Activated naive CD4-positive, alpha-beta T cell treated with anti-CD3 and anti-CD28 coated beads, Interleukin-2, amount 10 ng/mL, durations not matched to agents 7 days and 5 days (primary cell): ENCODE results near the gene MYO9A.

Experiments used
- CTCF ChIA-PET: fragments of 350-600 bp; sonication (Branson Sonifier 250); formaldehyde crosslinking; loops from one replicate; lab custom pipeline; 2021; ENCODE audit warnings: antibody characterized with exemption; lab: Charles Lee
- DNase-seq: peaks from one replicate; pipeline ENCODE4 v3.0.0-alpha.2; 2020
- H3K27ac Mint-ChIP-seq: one replicate; pipeline ENCODE4 v1.8.0; 2021; ENCODE audit warnings: mild to moderate bottlenecking, moderate library complexity, mixed read lengths
- H3K27me3 Mint-ChIP-seq: one replicate; pipeline ENCODE4 v1.8.0; 2021; ENCODE audit warnings: mild to moderate bottlenecking, mixed read lengths
- H3K36me3 Mint-ChIP-seq: one replicate; pipeline ENCODE4 v1.8.0; 2021; ENCODE audit warnings: mixed read lengths
- H3K4me1 Mint-ChIP-seq: one replicate; pipeline ENCODE4 v1.8.0; 2021; ENCODE audit warnings: mixed read lengths
- H3K4me3 Mint-ChIP-seq: one replicate; pipeline ENCODE4 v1.8.0; 2021; ENCODE audit warnings: mild to moderate bottlenecking, moderate library complexity, mixed read lengths
- H3K9me3 Mint-ChIP-seq: one replicate; pipeline ENCODE4 v1.8.0; 2021; ENCODE audit warnings: mixed read lengths

Gene MYO9A

DNA sequence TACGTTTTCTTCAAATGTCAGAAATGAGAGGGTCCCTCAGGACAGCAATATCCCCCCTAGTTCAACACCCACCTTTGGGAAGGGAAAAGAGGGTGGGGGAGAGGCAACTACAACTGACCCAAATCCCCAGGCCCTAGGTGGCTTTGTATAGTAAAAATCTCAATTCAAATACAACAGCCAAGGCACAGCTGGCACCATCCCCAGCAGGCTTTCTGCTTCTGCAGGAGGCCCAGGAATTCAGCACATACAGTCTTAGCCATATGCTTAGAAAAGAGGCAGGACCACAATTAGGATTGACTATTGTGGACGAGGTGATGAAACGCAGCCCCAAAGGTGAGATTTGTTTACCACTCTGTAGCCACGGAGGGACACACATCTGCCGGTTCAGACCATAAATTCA is 291.8 kb downstream of the MYO9A start:
- no peaks in the 10 kb centered on the region for H3K27me3 Mint-ChIP-seq
- H3K4me1 Mint-ChIP-seq = no peaks in the 10 kb centered on the region
- peaks cover 24% of the 10 kb centered on the region for H3K36me3 Mint-ChIP-seq
- H3K9me3 Mint-ChIP-seq = peaks cover 21% of the 10 kb centered on the region
- H3K4me3 Mint-ChIP-seq = no peak overlapping the region
- CTCF ChIA-PET = no interaction called here
- no peak overlapping the region for H3K27ac Mint-ChIP-seq
- no peak for DNase-seq

DNA sequence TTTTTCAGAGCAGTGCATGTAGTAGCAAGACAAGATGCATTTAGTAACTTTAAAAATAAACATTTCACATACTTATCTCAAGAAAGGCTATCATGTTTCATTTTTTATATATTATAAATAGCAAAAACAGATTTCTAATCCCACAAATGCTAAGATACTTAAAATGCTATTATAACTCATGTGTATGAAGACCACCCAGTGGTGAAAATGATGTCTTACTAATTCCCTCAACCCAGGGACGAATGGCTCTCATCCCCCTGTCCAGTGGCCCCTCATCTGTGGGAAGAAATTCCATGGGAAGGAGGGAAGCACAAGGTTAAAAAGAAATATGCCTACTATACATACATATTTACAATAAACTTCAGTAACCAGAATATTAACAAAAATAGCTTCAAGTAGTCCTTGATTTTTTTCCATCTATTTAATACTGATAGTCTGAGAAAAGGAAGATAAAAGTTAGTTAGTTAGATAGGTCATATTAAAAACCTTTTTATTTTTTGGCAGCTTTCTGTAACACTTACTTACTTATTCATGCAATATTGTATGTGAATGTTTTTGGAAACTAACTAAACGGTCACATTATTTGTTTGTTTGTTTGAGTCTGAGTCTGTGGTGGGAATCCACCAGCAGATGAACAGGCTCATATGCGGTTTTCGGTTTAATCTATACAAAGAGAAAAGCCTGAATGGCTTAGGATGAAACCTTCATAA is 292.8 kb downstream of the MYO9A start:
- no peak overlapping the region for H3K4me3 Mint-ChIP-seq
- DNase-seq = no peak
- peaks cover 27% of the 10 kb centered on the region for H3K9me3 Mint-ChIP-seq
- H3K36me3 Mint-ChIP-seq = peaks cover 22% of the 10 kb centered on the region
- H3K27me3 Mint-ChIP-seq = no peaks in the 10 kb centered on the region
- CTCF ChIA-PET = no interaction called here
- no peak overlapping the region for H3K27ac Mint-ChIP-seq
- no peaks in the 10 kb centered on the region for H3K4me1 Mint-ChIP-seq

DNA sequence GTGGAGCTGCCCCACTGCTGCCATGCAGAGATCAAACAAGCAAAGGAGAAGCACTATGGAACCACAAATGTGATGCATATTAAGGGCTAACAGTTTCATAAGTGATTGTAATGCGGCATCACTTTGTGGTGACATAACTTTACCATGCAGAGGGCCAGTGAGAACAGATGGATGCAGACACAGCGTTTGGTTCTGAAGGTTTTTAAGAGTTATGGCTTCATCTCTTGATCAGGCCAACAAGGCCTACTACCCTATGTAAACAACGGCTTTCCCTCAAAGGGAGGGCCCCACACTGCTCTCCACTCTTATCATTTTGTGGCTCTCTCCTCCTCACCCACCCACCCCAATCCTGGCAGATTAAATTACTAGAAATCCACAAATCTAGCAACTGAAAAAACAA is 294.1 kb downstream of the MYO9A start:
- CTCF ChIA-PET = no interaction called here
- Mint-ChIP-seq H3K36me3 (peaks cover 20% of the 10 kb centered on the region), H3K9me3 (peaks cover 33% of the 10 kb centered on the region), H3K27me3 (no peaks in the 10 kb centered on the region), H3K4me1 (no peaks in the 10 kb centered on the region), H3K4me3 (no peak overlapping the region), H3K27ac (no peak overlapping the region)
- DNase-seq = no peak

DNA sequence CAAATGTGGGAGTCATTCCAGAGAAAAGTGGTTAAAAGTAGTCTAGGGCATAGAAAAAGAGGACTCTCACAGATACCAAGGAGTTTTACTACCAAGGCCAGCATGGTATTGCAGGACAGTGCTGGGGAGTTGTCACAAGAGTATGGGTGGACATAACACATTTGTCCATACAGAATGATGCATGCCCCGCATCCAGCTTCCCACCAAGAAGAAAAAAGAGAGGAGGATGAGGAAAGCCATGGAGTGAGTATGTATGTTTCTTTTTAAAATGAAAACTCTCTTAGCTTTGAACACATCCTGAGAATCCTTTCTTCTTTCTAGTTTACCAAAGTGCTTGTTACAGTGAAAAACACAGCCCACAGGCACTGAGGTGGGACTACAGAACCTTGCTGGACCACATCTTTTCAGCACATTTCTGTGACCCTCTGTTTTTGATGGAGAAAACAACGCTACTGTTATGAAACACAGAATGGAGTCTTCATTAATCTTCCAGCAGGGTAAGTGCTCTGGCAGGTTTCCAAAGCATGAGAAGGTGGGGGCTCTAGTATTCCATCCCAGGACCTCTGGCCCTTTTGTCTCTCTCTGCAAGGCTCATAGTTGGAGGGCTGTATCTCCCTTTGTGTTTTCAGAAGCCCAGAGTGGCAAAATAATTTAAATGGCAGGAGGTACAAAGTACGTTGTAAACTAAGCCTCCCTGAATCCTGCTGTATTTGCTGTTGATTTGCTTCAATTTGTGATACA is 294.9 kb downstream of the MYO9A start:
- Mint-ChIP-seq H3K4me1 (no peaks in the 10 kb centered on the region), H3K27ac (no peak overlapping the region), H3K4me3 (no peak overlapping the region), H3K36me3 (peaks cover 18% of the 10 kb centered on the region), H3K27me3 (no peaks in the 10 kb centered on the region), H3K9me3 (peaks cover 35% of the 10 kb centered on the region)
- DNase-seq = no peak
- CTCF ChIA-PET = no interaction called here

DNA sequence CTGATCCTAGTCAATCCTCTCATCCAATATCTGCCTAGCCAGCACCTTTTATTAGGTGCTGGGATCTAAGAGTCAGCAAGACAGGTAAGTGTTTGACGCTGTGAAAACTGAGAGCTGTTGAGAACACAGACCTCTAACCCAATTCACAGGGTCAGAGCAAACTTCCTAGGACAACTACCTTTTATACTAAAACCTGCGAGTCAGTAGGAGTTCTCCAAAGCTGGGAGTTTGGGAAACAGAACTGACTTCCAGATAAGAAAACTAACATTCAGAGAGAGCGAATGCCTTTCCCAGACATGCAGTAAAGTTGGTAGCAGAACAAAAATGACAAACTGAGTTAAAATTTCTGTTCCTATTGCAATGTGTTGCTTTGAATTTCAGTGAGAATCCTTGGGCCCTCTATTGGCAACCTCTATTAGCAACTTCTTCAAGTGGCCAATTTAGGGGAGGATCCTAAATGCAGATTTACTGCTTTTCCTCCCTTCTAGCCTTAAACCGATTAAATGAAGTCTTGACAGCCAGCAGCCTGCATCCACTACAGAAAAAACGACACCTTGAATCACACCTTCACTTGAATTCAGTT is 296.3 kb downstream of the MYO9A start:
- H3K9me3 Mint-ChIP-seq = peaks cover 35% of the 10 kb centered on the region
- H3K27ac Mint-ChIP-seq = no peak overlapping the region
- CTCF ChIA-PET = no interaction called here
- no peak overlapping the region for H3K4me3 Mint-ChIP-seq
- H3K4me1 Mint-ChIP-seq = no peaks in the 10 kb centered on the region
- DNase-seq = no peak
- no peaks in the 10 kb centered on the region for H3K27me3 Mint-ChIP-seq
- peaks cover 7% of the 10 kb centered on the region for H3K36me3 Mint-ChIP-seq

DNA sequence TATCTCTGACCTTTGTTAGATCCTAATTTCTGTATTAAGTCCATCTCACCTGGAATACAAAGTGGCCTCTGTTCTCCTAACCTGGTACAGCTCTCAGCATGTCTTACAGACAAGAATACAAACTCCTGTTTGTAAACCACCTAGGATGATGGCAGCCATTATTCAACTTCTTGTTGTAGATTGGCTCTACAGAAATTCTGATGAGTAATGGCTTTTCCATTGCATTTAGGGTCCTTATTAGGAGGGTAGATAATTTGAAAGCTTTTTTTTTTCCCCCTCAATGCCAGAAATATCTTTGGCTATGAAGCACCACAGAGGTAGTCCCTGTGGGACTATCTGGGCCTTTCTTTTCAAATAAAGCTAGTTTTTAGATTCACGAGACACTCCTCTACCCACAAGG is 297.8 kb downstream of the MYO9A start:
- no peak for DNase-seq
- no peak overlapping the region for H3K27ac Mint-ChIP-seq
- no peak overlapping the region for H3K4me3 Mint-ChIP-seq
- peaks cover 2% of the 10 kb centered on the region for H3K36me3 Mint-ChIP-seq
- CTCF ChIA-PET = no interaction called here
- H3K27me3 Mint-ChIP-seq = no peaks in the 10 kb centered on the region
- H3K4me1 Mint-ChIP-seq = no peaks in the 10 kb centered on the region
- H3K9me3 Mint-ChIP-seq = peaks cover 35% of the 10 kb centered on the region

DNA sequence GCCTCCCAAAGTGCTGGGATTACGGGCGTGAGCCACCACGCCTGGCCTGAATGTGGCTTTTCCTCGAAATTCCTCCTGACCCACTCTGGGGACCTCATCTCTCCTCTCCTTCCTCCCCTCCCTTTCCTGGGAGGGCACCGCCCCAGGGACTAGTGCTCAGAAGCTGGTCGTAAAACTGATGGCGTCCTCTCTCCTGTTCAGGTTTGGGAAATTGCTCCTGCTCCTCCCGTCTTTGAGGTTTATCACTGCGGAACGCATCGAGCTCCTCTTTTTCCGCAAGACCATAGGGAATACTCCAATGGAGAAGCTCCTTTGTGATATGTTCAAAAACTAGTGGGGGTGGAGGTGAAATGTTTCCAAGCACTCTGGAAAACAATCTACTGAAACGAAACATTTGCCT is 300.6 kb downstream of the MYO9A start:
- Mint-ChIP-seq H3K4me3 (no peak overlapping the region), H3K9me3 (peaks cover 25% of the 10 kb centered on the region), H3K27me3 (peaks cover under 1% of the 10 kb centered on the region), H3K4me1 (no peaks in the 10 kb centered on the region), H3K36me3 (no peaks in the 10 kb centered on the region), H3K27ac (no peak overlapping the region)
- DNase-seq = no peak
- CTCF ChIA-PET = no interaction called here

DNA sequence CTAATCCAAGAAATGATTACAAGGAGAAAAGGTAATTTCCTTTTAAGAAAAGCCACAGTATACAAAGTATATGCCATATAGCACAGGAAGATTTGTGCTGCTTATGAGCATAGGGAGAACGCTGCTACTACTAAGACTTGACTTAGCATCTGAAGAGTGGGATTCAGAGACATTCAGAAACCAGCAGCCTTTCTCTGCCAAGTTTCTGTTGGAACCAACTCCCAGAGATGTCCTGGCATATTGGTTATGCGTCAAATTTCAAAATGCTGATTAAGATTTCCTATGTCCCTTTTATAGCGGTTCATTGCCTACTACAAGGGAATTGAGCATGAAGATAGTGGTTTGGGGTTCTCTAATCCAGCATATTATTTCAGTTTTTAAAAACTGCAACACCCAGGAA is 302.6 kb downstream of the MYO9A start:
- DNase-seq = no peak
- CTCF ChIA-PET = interaction anchor here (1.5 kb wide), 1 partner anchor 13 kb away, joined by 3 read pairs; no protein-coding TSS in a partner anchor
- Mint-ChIP-seq H3K9me3 (peaks cover 10% of the 10 kb centered on the region), H3K4me1 (no peaks in the 10 kb centered on the region), H3K4me3 (no peak overlapping the region), H3K36me3 (no peaks in the 10 kb centered on the region), H3K27me3 (peaks cover 3% of the 10 kb centered on the region), H3K27ac (no peak overlapping the region)

DNA sequence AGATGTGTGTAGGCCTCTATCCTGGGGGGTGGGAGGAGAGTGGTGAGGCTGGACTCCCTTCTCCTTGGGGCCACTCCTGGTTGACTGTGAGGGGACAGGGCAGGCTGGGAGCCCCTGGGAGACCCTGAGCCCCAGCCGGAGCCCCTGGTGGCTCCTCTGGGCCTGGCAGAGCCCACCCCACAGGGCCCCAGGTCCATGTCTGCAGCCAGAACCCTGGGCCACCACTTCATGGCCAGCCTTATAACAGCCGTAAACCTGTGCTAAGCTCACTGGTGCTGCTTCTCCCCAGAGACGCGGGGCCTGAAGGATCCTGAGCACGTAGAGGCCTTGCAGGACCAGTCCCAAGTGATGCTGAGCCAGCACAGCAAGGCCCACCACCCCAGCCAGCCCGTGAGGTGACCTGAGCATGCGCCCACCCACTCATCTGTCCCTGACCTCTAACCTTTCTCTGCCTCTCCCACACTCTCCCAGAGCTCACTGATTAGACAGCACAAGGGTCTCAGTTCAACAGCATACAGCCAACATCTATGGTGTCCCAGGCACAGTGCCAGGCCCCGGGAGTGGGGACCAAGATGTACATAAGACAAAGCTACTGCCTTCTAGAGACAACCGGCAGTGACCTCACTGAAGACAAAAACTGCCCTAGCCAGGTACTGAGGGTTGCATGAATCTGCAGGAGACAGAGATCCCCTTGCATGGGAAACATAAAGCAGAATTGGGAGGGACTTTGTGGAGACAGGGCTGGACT is 304.1 kb downstream of the MYO9A start:
- Mint-ChIP-seq H3K27ac (no peak overlapping the region), H3K4me1 (no peaks in the 10 kb centered on the region), H3K27me3 (peaks cover 3% of the 10 kb centered on the region), H3K4me3 (no peak overlapping the region), H3K9me3 (peaks cover 3% of the 10 kb centered on the region), H3K36me3 (no peaks in the 10 kb centered on the region)
- CTCF ChIA-PET = no interaction called here
- DNase-seq = no peak

DNA sequence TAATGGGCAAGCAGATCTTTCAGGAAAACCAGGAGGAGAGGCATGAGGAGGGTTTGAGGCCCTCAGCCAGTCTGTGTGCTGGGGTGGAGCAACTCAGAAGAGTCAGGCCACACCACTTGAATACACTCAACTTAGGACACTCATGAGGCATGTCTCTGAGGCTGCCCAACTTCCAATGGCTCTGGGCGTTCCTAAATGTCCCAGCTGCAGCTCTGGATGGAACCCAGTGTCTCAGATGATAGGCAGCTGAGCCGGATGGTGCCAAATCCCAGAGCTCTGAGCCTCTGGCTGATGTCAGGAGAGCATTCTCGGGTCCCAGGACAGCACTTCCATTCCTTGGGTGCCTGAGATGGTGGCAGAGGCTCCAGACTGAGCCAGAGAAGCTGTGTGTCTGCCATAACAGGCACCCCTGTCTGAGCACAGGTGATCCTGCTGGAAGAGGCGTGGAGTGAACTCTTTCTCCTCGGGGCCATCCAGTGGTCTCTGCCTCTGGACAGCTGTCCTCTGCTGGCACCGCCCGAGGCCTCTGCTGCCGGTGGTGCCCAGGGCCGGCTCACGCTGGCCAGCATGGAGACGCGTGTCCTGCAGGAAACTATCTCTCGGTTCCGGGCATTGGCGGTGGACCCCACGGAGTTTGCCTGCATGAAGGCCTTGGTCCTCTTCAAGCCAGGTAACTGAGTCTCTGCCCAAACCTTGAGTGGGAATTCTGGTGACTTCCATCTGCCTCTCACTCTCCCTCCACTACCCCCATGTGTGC is 304.8 kb downstream of the MYO9A start:
- H3K4me3 Mint-ChIP-seq = no peak overlapping the region
- DNase-seq = no peak
- no peaks in the 10 kb centered on the region for H3K4me1 Mint-ChIP-seq
- peaks cover 3% of the 10 kb centered on the region for H3K27me3 Mint-ChIP-seq
- CTCF ChIA-PET = no interaction called here
- no peak overlapping the region for H3K27ac Mint-ChIP-seq
- H3K36me3 Mint-ChIP-seq = no peaks in the 10 kb centered on the region
- no peaks in the 10 kb centered on the region for H3K9me3 Mint-ChIP-seq

DNA sequence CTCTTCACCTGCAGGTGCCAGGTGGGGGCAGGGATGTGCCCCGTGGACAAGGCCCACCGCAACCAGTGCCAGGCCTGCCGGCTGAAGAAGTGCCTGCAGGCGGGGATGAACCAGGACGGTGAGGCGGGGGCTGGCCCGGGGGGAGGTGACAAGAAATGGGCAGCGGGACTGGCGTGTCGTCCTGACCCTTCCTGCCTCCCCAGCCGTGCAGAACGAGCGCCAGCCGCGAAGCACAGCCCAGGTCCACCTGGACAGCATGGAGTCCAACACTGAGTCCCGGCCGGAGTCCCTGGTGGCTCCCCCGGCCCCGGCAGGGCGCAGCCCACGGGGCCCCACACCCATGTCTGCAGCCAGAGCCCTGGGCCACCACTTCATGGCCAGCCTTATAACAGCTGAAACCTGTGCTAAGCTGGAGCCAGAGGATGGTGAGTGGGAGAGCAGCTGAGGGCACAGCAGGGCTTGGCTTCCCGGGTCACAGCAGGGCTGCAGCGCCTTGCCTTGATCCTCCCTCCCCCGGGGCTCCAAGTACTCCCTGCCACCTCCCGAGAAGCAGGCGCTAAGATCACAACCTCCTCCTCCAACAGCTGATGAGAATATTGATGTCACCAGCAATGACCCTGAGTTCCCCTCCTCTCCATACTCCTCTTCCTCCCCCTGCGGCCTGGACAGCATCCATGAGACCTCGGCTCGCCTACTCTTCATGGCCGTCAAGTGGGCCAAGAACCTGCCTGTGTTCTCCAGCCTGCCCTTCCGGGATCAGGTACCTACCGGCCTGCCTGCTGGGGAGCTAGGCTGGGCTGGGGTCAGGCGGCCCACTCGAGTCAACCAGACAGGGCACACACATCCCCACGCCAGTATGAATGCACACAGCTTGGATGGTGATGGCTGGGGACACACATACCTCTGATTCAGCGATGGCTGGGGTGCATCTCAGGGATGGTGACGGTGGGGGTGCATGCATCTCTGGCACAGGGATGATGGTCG is 305.9 kb downstream of the MYO9A start:
- CTCF ChIA-PET = no interaction called here
- Mint-ChIP-seq H3K9me3 (no peaks in the 10 kb centered on the region), H3K36me3 (no peaks in the 10 kb centered on the region), H3K4me1 (no peaks in the 10 kb centered on the region), H3K27ac (no peak overlapping the region), H3K27me3 (peaks cover 6% of the 10 kb centered on the region), H3K4me3 (no peak overlapping the region)
- no peak for DNase-seq

DNA sequence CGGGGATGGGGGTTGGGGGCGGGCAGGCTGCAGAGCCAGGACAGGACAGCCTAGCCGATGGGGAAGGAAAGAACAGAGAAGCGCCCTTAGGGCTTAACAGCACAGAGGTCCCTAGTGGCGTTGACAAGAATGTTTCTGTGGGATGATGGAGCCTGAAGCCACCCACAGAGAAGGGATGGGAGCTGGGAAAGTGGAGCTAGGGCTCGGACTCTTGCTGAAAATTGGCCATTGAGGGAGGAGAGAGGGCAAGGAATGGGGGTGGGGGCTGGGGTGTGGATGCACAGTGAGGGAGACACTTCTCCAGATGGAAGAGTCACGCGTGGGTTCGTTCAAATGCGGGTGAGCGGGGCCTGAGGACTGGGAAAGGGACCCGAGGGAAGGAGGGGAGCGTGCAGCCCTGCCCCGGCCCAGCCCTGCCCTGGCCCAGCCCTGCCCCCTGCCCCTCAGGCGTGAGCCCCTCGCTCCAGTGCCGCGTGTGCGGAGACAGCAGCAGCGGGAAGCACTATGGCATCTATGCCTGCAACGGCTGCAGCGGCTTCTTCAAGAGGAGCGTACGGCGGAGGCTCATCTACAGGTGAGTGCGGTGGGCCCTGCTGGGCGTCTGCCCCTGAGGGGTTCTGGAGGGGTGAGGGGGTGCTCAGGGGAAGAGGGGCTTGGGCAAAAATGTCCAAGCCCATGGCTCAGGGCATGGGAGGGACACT is 306.8 kb downstream of the MYO9A start:
- H3K27ac Mint-ChIP-seq = no peak overlapping the region
- no peak overlapping the region for H3K4me3 Mint-ChIP-seq
- CTCF ChIA-PET = no interaction called here
- H3K36me3 Mint-ChIP-seq = no peaks in the 10 kb centered on the region
- H3K9me3 Mint-ChIP-seq = no peaks in the 10 kb centered on the region
- no peaks in the 10 kb centered on the region for H3K4me1 Mint-ChIP-seq
- H3K27me3 Mint-ChIP-seq = peaks cover 8% of the 10 kb centered on the region
- no peak for DNase-seq
